Heart right ventricle (tissue), 16 donors: ENCODE data around the gene EARS2. TPM values are rescaled to one million over a fixed set of nuclear protein-coding genes. Genes with fewer than 3 reads are reported as not detected.
A peak's percentile ranks its signal among the peaks of the same experiment; 100 is the strongest.

Experiments
- ATAC-seq, 8 donors: fragments of 200-7000 bp; cut with Tn5 transposase; one replicate each; pipeline ENCODE4 v1.9.1; 2020; ENCODE audit warnings: mild to moderate bottlenecking in 8 of 8, moderate library complexity in 8 of 8, moderate number of reproducible peaks in 1 of 8
- DNase-seq, 2 donors: peaks; one replicate each; pipeline ENCODE4 v3.0.0-alpha.2; 2020
- H3K27ac ChIP-seq, 10 donors: fragments of 200-600 bp; sonication (generic) in 2 of 10; one replicate each; pipeline versions ENCODE4 v1.5.0 to v1.8.0; 2020 to 2022; ENCODE audit warnings: mild to moderate bottlenecking in 3 of 10
- H3K27me3 ChIP-seq, 7 donors: fragments of 200-600 bp; one replicate each; pipeline ENCODE4 v1.8.0; 2021 to 2022; ENCODE audit warnings: mild to moderate bottlenecking in 2 of 7
- H3K36me3 ChIP-seq, 9 donors: fragments of 200-600 bp; sonication (generic) in 1 of 9; one replicate each; pipeline versions ENCODE4 v1.5.0 to v1.8.0; 2020 to 2022; ENCODE audit warnings: mild to moderate bottlenecking in 2 of 9
- H3K4me1 ChIP-seq, 9 donors: fragments of 200-600 bp; sonication (generic) in 1 of 9; one replicate each; pipeline versions ENCODE4 v1.5.0 to v1.8.0; 2020 to 2022; ENCODE audit warnings: mild to moderate bottlenecking in 4 of 9
- H3K4me3 ChIP-seq, 10 donors: fragments of 200-600 bp; sonication (generic) in 2 of 10; one replicate each; pipeline versions ENCODE4 v1.5.0 to v1.8.0; 2020 to 2022; ENCODE audit warnings: mild to moderate bottlenecking in 7 of 10, moderate library complexity in 2 of 10
- H3K9me3 ChIP-seq, 11 donors: fragments of 200-600 bp in 10 of 11; sonication (generic) in 2 of 11; one replicate each; pipeline versions ENCODE4 v1.5.0 to v1.8.0; 2013 to 2022; ENCODE audit warnings: mild to moderate bottlenecking in 2 of 11, control low read depth in 1 of 11, moderate library complexity in 1 of 11
- CTCF ChIP-seq, 9 donors: fragments of 200-600 bp; sonication (generic) in 2 of 9; IDR thresholded peaks; one replicate each; pipeline versions ENCODE4 v1.5.0 to v1.8.0; 2021 to 2022; ENCODE audit warnings: antibody characterized with exemption in 9 of 9, mild to moderate bottlenecking in 5 of 9, moderate library complexity in 1 of 9
- WGBS, 2 donors: extraction: QIAGEN DNeasy Blood & Tissue Kit; methylation state at CpG; one replicate each; pipeline ENCODE4 v1.1.7; 2013; ENCODE audit warnings: inconsistent platforms in 1 of 2; 5-methylcytosine and 5-hydroxymethylcytosine counted together
- intact Hi-C, 10 donors: fragments of 100-400 bp; cut with DNase I; formaldehyde crosslinking; loops; one replicate each; pipeline versions ENCODE4 v1.11.1 to v1.14.2; 2022
- polyA plus RNA-seq, 2 donors: library from polyadenylated mRNA; stranded (reverse); fragments of 200-250 nt; gene quantifications; one replicate each; pipeline ENCODE4 v1.2.3, GENCODE V29; 2013
- total RNA-seq, 10 donors: library from RNA; stranded (reverse); fragmentation: NEBNext Ultra II Directional in 3 of 10; extraction: Animal tissue kit (Norgen Biotek cat#: 25700) in 3 of 10; gene quantifications; one replicate each; pipeline versions ENCODE4 v1.2.1 to v1.2.4, GENCODE V29; 2021 to 2023
- donor health status: Arrhythmogenic right ventricular cardiomyopathy.
- donor health status: ischemic (EF 13 %, LVEDD 7.1; RV severe dilation, severe dysfunction).
- donor health status: healthy with polysubstance abuse.
- donor health status: DM: no; HTN: yes; CAD: no.
- donor health status: DM: no; HTN: no; CAD: no.
- donor health status: ischemic (EF 25% LVEDD 6.9; RV normal size, moderate dysfunction).
- donor health status: ischemic (EF 25% LVEDD 5.7; RV mildly dilated, moderate dysfunction).
- donor health status: healthy.
- donor health status: DM: yes; HTN: yes; CAD: no.
- donor health status: Ischemic cardiomyopathy.
- donor health status: ischemic (EF 35%, LVEDD 5.7; RV mildly dilated, moderate dysfunction).
- donor health status: nonischemic (EF 11% LVEDD 7.7; RV severe dilation, severe dysfunction).
- donor health status: DM: yes; HTN: yes; CAD: no.
- donor health status: PGD.
- donor health status: ischemic (EF 29% LVEDD 5.4; RV normal size, mild dysfunction).
- donor health status: nonischemic (EF 23%, LVEDD 6.1; RV moderate dilation, normal function).

The EARS2 gene
- total and polyA plus RNA-seq, 12 donors, result 13.7 to 28.7 (median 21.7) TPM

GRCh38 chr16:23482778-23483177, 74.4 kb downstream of the EARS2 start:
- no peaks in the 10 kb centered on the region for H3K27me3 ChIP-seq
- peak overlapping the region in 1 of 10 donors; percentile 62 for H3K27ac ChIP-seq
- DNase-seq, result no peak
- 91 to 93% methylated on average over 14 of the region's 14 CpGs for WGBS, 2 donors
- intact Hi-C loops, result no loop called here
- peaks cover 5 to 100% (median 82%) of the 10 kb centered on the region in 9 donors for H3K36me3 ChIP-seq
- TF ChIP-seq CTCF (IDR thresholded peaks at IDR 0.05), result no peak
- peaks cover 0 to 10% (median 0%) of the 10 kb centered on the region in 9 donors for H3K4me1 ChIP-seq
- peak in 2 of 8 donors; percentile 31 to 41 for ATAC-seq
- no peak overlapping the region for H3K4me3 ChIP-seq
- H3K9me3 ChIP-seq, result no peaks in the 10 kb centered on the region

GRCh38 chr16:23480257-23480656, 76.9 kb downstream of the EARS2 start:
- Histone ChIP-seq H3K27me3 (no peaks in the 10 kb centered on the region), H3K27ac (no peak overlapping the region), H3K4me3 (no peak overlapping the region), H3K9me3 (no peaks in the 10 kb centered on the region), H3K4me1 (peaks cover 0 to 10% (median 0%) of the 10 kb centered on the region in 9 donors), H3K36me3 (peaks cover 5 to 100% (median 69%) of the 10 kb centered on the region in 9 donors)
- ATAC-seq, result no peak
- WGBS, 2 donors, result 81 to 87% methylated on average over 4 of the region's 4 CpGs
- no peak for DNase-seq
- intact Hi-C loops, result no loop called here
- TF ChIP-seq CTCF (IDR thresholded peaks at IDR 0.05), result no peak

GRCh38 chr16:23479138-23479537, 78.0 kb downstream of the EARS2 start:
- intact Hi-C loops, result no loop called here
- ATAC-seq (peak in 1 of 8 donors; percentile 19), DNase-seq (no peak)
- Histone ChIP-seq H3K4me3 (no peak overlapping the region), H3K27ac (no peak overlapping the region), H3K36me3 (peaks cover 5 to 100% (median 73%) of the 10 kb centered on the region in 9 donors), H3K27me3 (no peaks in the 10 kb centered on the region), H3K4me1 (peaks cover 0 to under 1% (median 0%) of the 10 kb centered on the region in 9 donors), H3K9me3 (no peaks in the 10 kb centered on the region)
- TF ChIP-seq CTCF (IDR thresholded peaks at IDR 0.05), result no peak
- WGBS, 2 donors, result 86 to 92% methylated on average over 3 of the region's 3 CpGs

GRCh38 chr16:23478566-23478965, 78.6 kb downstream of the EARS2 start:
- TF ChIP-seq CTCF (IDR thresholded peaks at IDR 0.05), result no peak
- Histone ChIP-seq H3K9me3 (no peaks in the 10 kb centered on the region), H3K27me3 (no peaks in the 10 kb centered on the region), H3K36me3 (peaks cover 5 to 100% (median 77%) of the 10 kb centered on the region in 9 donors), H3K27ac (no peak overlapping the region), H3K4me1 (no peaks in the 10 kb centered on the region), H3K4me3 (no peak overlapping the region)
- intact Hi-C loops, result no loop called here
- ATAC-seq, result peak in 2 of 8 donors; percentile 13 to 28
- WGBS, 2 donors, result 95 to 100% methylated on average over 3 of the region's 3 CpGs
- no peak for DNase-seq
